HG02623 (cell line): Measurements from ENCODE around the gene WDR47.

Experiments used
- ATAC-seq: cut with Tn5 transposase; IDR thresholded peaks from one replicate; pipeline ENCODE4 v1.9.1; 2021; ENCODE audit warnings: moderate library complexity; ENCODE audit not compliant: unreplicated experiment

The WDR47 gene

DNA sequence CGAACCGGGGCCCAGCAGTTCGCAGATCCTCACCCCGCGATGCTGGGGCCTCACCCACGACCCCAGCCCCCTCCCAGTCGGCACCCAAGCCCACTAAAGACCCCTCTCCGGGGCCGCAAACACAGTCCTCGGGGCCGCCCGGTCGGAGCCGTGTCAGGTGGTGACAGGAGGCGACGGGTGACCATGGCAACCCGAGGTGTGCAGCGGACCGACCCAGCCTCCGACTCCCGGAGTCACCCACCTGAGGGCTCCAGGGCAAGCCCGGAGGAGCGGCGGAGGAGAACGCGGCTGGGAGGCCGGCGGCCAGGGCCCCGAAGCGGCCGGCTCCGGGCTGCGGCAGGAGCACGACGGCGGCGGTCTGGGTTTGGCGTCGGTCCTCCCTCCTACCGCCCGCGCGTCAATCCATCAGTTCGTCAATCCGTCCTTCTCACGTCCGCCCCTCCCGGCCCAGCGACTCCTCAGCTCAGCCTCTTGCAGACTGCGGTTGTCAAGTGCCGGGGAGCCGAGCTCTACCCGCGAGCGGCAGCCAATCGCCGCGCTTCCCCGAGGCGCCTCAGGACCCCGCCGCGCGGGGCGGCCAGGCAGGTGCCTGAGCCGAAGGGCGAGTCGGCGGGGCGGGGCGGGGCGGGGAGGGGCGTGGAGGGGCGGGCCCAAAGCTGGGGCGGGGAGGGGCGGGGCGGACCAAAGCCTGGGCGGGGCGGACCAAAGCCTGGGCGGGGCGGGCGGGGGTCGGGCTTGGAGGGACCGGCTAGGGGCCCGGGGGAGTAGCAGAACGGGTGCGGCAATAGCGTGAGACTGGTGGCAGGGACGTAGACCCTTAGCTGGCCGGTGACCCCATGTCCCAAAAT lies at the start of gene WDR47:
TSS of gene WDR47 (minus strand) at position 482 of the 848 bp plus-strand sequence. CDS start 18,590 bp downstream, outside the sequence.
- peak; percentile 95 for ATAC-seq

DNA sequence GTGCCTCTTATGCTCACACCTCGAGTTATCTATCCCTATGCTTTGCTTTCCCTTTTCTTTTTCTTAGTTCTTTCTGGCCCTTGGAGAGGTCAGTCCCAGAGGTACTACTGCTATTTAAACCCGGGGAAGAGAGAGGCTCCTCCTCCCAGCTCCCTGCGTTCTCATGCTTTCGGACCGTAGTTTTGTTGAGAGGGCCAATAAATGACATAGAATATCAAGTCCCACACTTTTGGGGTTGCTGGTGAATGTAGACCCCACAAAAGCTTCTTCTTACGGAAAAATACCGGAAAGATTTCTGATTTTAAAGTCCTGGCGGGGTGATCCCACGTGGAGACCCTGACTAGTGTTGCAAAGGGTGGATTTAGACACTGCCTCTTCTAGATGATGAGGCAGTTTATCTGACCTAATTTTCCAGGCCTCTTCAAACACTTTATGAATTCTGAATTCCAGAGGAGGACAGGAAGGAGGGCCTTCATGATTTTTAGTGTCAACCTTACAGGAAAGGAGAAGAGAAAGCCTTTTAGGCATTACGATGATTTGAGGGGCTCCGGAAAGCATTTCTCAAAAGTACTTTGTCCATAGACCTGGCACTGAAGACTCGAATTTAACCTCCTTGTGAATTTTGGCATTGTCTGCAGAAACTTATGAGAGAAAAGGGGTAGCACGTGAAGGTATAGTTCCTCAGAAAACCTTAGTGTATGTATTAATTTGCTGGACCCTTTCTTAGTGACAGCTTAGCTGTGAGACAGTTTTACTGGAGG lies 49.4 kb upstream of the WDR47 start:
- ATAC-seq, result peak; percentile 46

DNA sequence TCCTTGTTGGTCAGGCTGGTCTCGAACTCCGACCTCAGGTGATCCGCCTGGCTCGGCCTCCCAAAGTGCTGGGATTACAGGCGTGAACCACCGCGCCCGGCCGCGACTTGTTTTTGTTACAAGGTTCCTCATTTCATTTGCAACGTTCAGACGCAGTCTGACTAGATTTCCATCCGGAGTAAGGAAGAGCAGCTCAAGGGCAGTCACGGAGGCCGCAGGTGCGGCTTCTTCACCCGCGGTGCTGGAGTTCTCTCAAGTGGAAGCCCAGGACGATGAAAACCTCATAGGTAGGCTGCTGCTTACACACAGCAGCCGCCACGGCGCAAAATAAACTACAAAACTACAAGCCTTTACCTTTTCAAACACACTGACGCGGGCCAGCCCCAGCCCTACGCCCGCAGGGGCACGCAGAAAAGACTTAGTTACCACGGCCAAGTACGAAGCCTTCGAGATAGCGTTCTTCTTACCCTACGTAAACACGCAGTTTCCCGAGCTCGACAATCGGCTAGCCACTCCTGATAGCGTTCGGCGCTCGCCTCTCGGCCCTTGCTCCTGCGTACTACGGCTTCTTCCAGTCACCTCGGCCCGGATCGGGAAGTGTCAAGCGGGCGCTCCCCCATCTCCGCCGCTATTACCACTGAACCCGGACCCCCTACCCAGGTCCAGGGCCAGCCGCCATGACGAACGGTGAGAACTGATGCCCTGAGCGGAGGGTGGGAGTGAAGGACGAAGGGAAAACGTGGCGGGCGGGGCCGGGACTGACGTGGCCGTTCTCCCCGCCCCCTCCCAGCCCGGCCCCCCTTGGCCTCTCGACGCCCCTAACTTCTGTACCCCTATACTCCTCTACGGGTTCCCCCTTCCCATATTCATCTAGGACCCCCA lies 48.5 kb upstream of the WDR47 start, which contains the start of gene TMEM167B:
TSS of gene TMEM167B (plus strand) at position 569 of the 882 bp plus-strand sequence. CDS start at position 678, 109 bp downstream.
- ATAC-seq, result peak; percentile 87

DNA sequence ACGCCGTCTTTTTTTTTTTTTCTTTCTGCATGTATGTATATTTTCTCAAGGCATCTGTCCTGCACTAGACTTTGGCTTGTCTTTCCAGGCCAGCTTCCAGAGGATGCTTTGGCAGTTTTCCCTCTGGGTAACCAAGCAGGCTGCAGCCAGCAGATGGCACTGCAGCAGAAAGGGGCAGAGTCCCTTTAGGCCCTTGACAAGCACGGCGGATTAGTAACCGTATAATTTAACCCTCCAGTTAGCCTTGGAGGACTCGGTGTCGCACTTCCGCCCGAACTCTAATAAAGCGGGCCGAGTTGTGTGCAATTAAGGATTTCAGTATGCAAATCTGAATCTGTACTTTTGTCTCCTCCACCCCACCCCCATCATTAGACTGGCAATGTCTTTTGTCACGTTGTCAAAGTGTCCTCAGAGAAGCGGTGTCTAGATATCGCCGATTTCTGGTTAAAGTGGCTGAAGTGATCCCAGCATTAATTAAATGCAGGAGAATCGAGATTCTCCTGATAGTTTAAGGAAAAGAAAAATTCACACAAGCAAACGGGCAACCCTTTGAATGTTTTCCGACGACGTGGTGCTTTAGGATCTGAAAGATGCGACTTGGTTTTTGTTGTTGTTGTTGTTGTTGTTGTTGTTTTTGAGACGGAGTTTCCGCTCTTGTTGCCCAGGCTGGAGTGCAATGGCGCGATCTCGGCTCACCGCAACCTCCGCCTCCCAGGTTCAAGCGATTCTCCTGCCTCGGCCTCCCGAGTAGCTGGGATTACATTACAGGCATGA lies 47.5 kb upstream of the WDR47 start:
- no peak for ATAC-seq

DNA sequence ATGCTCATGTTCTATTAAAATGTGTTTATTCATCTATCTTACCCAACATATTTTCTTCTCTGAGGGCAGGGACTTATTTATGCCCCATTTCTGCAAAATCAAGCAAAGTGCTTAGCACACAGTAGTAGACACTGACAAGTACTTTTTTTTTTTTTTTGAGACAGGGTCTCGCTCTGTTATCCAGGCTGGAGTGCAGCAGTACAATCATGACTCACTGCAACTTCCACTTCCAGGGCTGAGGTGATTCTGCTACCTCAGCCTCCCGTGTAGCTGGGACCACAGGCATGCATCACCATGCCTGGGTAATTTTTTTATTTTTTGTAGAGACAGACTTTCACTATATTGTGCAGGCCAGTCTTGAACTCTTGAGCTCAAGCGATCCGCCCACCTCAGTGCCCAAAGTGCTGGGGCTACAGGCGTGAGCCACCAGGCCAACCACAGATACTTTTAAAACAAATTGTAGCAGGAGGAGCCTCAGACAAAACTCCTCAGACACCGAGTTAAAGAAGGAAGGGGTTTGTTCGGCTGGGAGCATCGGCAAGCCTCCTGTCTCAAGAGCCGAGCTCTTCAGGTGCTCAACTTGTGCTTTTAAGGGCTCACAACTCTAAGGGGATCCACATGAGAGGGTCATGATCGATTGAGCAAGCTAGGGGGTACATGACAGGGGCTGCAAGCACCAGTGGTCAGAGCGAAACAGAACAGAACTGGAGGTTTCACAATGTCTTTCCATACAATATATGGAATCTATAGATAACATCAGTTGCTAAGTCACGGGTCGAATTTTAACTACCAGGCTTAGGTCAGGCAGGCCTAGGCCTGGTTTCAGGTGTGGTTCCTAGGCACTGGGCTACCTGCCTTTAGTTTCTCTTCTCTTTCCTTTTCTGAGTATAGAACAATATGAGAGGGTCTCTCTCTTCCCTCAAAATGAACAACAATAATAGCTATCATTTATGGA lies 42.9 kb upstream of the WDR47 start:
- ATAC-seq, result no peak

DNA sequence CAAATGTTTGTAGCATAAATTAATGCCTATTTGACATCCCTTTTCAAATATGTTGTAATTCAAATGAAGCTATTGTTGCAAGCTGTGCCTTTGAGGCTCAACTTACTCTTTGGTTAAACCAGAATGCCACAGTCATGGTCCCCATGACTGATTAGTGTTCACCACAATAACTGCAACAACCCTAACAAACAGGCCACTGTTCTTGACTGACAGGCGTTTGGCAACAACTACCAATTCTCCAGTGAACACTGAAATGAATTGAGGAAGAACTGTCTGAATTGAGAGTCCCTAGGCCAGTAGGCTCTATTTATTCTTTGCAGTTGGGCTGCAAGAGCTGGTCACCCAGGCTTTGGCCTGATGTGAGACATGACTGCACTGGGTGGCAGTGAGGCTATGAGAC lies 42.0 kb upstream of the WDR47 start:
- ATAC-seq, result no peak

DNA sequence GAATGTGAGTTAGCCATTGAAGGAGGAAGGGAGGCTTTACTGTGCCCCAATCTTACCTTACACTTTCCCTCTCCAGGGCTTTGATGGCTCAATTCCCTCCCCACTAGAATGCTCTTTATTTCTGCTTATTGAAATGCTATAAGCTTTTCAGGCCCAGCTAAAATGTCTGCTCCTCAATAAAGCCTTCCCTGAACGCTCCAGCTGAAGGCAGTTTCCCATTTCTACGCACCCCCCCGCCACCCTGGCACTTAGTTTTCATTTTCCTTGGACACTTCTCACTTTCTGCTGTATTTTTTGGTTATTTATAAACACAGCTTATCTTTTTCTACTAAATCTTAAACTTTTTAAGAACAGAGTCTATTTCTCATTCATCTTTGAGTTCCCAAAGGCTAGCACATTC lies 41.6 kb upstream of the WDR47 start:
- ATAC-seq, result no peak

DNA sequence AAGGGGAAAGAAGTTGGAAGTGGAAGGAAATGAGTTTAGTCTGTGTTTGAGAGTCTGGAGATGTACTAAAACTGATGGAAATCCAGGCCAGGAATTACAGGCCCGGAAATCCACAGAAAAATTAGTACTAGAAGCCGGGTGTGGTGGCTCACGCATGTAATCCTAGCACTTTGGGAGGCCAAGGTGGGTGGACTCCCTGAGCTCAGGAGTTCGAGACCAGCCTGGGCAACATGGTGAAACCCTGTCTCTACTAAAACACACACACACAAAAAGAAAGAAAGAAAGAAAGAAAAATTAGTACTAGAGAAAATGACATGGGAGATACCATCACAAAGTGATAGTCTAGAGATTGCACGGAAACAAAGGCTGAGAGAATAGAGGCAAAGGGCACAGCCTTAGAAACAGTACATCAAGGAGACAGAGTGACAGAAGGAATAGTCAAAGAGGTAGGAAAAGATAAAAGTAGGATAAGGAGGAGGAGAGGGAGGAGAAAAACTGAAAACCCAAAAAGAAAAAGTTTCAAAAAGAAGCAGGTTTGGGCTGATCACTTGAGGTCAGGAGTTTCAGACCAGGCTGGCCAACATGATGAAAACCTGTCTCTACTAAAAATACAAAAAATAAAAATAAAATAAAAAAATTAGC lies 38.7 kb upstream of the WDR47 start:
- ATAC-seq, result no peak

DNA sequence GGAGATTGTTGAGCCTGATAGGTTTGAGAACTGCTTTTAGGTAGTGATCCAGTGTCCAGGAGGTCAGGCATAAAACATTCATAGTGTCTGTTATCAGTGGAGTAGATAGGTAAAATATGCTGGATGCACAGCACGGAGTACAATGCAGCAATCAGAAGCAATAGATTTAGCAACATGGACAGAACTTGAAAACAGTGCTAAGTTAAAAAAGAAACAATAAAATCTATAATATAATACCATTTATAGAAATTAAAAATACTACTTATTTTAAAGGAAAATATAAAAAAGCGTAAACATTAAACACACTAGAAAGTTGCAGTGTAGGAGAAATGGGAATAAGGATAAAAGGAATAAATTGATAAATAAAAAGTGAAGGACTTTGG lies 37.3 kb upstream of the WDR47 start:
- ATAC-seq, result no peak

DNA sequence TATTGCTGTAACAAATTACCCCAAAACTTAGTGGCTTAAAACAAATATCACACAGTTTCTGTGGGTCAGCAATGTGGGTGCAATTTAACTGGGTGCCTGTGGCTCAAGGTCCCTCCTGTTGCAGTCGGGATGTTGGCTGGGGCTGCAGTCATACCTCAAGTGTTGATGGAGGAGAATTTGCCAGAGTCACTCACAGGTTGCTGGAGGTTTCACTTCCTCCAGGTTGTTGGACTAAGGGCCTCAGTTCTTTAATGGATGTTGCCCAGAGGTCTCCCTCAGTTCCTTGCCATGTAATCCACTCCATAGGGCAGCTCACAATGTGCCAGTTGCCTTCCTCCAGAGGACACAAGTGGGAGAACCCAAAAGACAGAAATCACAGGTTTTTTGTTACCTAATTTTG lies 36.4 kb upstream of the WDR47 start:
- ATAC-seq, result no peak

DNA sequence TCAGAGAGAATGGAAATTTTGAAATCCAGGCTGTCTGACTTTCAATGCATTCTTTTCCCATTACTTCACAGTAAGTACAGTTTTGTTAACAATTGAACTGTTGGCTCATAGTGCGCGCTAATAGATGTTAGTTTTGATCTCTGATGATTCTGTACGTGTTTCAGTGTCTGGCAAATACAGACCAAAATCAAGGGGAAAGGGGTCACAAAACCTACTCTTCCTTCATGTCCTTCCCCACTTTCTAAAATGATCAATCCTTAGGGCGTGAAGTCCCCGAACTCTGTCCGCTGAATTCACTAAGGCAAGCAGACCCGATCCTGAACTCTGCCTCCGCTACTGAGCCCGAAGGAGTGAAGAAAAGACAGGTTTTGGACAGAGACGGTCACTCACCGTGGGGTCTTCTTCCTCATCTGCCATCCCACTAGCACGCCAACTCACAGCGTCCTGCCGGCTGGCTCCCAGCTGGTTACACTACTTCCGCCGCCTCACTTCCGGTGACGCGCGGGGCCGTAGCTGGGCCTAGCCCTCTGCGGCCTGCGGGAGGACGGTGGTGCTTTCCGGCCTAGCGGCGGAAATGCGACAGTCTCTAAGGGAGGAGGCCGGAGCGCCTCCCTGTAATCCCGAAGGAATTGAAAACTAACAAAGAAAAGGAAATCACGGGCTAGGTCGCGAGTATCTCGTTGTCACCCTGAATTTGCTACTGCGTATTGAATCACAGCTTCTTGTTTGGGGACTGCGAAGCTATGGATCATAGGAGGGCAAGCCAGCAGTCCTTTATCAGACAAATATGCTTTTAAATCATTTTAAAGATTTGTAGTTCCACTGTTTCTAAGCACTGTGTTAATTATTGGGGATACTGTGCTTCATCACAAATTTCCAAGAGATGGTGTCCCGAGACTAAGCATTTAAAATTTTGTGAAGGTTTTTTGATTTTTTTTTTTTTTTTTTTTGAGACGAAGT lies 33.9 kb upstream of the WDR47 start, which contains the start of gene TAF13:
TSS of gene TAF13 (minus strand) at position 473 of the 960 bp plus-strand sequence. CDS start at position 417, 56 bp downstream.
- peak; percentile 99 for ATAC-seq

DNA sequence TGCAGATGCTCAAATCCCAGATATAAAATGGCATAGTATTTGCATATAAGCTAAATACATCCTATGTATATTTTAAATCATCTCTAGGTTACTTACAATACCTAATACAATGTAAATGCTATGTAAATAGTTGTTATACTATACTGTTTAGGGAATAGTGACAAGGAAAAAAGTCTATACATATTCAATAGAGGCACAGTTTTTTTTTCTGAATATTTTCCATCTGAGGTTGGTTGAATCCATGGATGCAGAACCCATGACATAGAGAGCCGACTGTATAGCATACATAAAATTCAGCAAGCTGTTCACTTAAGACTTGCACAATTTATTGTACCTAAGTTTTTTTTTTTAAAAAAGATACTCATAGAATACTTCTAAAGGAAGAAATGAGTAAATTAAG lies 27.4 kb upstream of the WDR47 start:
- no peak for ATAC-seq

DNA sequence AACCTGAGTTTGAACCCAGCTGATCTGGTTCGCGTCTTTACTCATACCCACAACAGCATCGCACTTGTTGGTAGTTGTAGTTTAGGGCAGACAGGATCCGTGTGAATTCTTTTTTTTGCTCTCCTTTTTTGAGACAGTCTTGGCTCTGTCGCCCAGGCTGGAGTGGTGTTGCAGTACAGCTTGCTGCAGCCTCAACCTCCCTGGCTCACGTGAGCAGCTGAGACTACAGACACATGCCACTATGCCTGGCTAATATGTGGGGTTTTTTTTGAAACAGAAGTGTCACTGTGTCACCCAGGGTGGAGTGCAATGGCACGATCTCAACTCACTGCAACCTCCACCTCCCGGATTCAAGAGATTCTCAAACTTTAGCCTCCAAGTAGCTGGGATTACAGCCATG lies 26.0 kb upstream of the WDR47 start:
- ATAC-seq, result no peak

DNA sequence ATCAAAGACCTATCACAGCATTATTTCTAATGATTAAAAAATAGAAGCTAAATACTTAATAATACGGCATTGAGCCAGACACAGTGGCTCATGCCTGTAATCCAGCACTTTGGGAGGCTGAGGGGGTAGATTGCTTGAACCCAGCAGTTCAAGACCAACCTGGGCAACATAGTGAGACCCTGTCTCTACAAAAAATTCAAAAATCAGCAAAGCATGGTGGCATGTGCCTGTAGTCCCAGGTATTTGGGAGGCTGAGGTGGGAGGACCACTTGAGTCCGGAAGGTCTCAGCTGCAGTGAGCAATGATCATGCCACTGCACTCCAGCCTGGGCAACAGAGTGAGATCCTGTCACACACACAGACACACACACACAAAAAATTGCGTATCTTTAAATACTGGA lies 23.2 kb upstream of the WDR47 start:
- ATAC-seq, result no peak

DNA sequence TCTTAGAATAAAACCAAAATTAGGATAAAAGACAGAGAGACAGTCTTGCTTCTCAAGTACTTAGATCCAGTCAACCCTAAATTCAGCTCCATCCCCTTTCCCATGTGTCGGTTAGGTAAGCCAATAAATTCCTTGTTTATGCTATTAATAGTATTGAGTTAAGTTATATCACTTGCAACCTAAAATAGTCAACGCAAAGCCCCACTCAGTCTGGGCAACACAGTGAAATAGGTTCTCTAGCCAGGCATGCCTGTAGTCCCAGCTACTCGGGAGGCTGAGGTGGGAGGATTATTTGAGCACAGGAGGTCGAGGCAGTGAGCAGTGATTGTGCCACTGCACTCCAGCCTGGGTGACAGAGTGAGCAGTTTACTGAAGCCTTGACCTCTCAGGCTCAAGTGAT lies 19.3 kb upstream of the WDR47 start:
- no peak for ATAC-seq

DNA sequence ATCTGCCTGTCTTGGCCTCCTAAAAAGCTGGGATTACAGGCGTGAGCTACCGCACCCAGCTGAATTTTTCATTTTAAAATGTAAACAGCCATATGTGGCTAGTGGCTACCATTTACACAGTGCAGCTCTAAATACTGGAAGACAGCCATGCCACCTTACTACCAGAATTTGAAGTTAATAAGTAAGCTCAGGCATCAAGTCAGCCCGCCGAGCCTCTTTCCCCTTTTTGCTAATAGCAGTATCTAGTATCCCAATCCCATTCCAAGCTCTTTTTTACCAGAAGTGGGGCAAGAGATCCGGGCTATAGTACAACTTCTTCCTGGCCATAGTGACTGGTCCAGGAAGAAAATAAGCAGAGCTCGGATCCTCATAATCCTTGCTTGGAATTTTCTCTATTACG lies 18.8 kb upstream of the WDR47 start:
- no peak for ATAC-seq

DNA sequence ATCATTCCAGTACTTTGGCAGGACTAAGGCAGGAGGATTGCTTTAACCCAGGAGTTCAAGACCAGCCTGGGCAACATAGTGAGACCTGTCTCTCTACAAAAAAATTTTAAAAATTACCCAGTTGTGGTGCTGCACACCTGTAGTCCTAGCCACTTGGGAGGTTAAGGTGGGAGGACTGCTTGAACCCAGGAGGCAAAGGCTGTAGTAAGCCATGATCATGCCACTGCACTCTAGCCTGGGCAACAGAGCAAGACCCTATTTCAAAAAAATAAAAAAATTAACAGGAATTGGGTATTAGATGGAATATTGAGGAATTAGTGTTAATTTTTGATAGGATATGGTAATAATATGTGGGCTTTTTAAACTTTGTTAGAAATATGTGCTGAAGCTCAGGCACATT lies 17.1 kb upstream of the WDR47 start:
- ATAC-seq, result no peak
